Measurements from ENCODE around the gene ADAMTS9.
"Not testable (repeated sequence)": the region's sequence is repeated elsewhere in the genome, so short reads cannot be mapped to it uniquely, and the experiment has no call there.

ADAMTS9 gene

DNA sequence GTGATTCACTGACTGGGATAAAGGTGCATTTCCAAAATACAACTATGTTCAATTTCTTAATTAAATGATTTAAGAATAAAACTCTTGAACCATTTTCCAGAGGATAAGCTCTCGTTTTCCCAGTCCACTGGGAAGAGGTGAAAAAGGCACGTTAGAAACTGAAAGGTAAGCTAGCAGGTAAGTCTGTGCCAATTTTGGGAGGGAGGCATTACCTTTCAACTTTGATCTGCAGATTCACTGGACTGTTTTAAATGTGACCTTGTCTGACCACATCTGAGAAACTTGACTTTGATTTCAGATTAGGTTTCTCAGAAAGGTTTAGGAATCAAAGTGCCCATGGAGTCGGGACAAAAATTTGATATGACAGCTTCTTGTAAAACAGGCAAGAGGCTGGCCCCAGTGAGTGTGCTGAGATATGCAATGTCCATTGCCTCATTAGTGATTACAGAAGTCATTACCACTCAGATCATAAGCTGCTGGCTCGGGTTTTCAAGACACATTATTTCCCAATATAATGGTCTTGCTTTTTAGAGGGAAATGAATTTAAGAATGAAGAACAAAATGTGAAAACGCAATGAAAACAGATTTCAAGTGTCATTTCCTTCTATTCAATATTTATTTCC, 118.8 kb downstream of the ADAMTS9 start:
- no peak for DNase-seq

DNA sequence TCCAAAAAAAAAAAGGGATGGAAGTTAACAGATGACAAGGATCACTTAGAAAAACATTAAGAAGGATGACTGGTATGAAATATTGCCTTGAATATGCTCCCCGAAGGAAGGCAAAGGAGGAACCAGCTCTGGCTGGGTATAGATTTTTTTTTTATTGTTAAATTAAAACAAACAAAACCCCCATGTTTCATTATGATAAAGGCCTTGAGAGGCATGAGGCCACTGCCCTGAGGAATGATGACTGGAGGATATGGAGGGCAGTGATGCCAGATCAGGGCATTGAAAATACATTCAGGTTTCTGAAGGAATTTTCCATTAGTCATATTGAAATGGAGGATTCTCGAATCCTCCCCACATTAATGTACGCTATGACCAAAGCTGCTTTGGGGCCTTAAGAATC, 120.9 kb downstream of the ADAMTS9 start:
- DNase-seq = no peak

DNA sequence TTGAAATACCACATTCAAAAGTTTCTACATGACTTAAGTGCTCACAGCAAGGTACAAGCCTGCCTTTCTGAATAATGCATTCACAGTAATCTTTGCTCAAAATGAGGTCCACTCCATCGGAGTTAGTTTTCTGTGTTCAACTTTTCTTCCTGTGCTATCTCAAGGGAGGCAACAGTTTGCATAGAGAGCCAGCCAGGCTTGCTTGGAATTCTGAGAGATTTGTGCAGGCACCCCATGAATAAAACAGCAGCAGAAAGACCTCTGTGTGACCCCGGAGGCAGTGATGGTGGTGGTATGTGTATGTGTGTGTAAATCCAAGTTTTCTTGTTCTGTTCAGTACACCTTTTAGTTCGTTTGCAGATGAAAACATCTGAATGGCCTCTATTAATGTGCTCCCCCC, 124.0 kb downstream of the ADAMTS9 start:
- DNase-seq = no peak

DNA sequence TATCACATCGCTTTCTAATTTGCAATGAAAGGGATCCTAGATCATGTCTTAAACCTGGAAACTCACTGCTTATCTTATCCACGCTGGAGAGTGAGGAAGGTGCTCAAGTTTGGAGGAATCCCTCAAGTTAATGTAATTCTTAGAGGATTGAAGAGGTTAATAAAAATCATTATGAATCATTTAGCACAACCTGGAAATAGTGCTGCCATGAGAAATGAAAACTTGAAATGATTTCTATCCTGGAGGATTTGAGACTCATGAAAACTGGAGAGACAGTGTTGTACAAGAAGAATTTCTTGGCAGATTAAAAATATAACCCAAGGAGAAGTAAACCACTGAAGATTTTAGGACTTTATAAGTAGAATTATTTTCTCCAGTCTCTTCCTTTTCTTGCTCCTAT, 125.9 kb downstream of the ADAMTS9 start:
- no peak for DNase-seq

DNA sequence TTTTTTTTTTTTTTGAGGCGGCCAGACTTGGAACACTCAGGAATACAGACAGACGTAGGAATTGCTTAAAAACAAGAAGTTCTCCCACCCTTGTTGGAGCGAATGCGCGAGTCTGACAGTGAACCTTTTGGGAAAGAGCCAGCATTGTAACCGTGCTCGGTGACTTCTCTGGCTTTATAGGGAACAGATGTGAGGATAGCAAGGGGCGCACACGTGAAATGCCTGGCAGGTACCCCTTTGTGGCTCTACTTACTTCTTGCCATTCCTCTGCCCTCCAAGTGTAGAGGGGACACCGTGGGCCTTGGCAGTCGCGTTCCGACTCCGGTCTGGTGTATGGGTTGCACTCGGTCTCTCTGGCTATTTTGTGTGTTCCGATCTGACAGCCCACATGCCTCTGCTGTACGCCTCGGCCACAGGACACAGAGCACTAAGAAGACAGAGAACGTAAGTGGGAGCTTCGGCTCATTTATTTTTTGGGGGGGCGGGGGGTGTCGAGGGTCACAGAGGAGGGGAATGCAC, 126.4 kb downstream of the ADAMTS9 start:
- no peak for DNase-seq

DNA sequence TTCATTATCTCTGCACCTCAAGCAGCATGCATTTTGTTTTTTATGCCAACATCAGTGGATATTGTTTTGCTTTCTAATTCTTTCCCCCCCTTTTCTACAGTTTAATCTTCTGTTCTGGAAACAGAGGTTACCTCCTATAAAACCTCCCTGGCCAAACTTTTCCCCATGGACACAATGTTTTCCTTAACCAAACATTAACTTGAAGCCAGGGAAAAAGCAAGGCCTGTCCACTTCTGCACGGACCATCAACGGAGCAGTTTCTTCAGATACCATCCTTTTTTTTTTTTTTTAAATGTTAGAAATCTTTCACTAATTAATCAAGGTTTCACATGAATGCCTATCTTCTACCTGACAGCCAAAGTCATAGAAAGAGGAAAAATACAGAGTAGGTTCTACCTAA, 127.0 kb downstream of the ADAMTS9 start:
- no peak for DNase-seq

DNA sequence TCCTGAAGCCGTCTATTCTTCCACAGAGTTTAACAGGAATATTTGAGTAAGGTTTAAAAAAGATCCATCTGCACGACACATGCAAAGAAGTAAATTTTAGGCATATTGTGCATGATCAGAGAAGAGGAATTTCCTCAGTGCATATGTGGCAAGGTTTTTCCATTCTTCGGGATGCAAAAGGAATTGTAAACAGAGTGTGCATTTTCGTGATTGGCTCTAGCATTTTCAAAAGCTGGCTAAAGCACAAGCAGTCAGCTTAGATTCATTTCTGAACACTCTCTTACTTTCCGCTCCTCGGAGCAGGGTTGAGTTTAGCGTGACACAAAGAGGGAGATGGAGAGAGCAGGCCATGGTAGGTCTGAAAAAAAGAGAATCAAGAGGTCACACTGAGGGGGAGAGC, 128.2 kb downstream of the ADAMTS9 start:
- DNase-seq = no peak

DNA sequence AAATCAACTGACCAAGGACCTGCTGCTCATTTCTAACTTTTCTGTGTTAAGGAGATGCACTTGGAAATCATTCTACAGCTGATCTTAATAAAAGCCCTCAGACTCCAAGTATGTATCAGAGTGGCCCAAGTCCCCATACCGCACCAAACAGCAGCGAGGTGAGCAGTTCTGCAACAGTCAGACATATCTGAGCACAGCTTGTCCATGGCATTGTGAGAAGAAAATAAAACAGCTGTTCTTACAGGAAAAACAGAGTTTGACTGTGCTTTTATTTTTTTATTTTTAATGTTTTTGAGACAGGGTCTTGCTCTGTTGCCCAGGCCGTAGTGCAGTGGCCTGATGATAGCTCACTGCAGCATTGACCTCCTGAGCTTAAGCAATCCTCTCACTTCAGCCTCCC, 131.8 kb downstream of the ADAMTS9 start:
- no peak for DNase-seq

DNA sequence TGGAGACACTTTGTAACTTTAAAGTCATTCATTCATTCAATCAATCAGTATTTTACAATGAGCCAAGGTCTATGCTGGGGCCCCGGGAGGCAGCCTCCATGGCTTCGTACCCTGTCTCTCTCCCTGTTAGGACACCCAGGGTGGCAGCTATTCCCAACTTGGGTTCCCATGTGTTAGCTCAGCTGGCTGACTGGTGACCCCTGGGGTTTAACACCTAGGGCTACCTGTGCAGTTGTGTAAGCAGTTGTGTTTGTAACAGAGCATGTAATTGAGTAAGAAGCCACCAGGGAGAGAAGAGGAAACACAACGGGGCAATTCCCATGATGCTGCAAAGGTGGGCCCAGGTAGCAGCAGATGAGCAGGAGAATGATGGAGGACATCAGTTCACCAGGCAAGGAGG, 132.4 kb downstream of the ADAMTS9 start:
- no peak for DNase-seq

DNA sequence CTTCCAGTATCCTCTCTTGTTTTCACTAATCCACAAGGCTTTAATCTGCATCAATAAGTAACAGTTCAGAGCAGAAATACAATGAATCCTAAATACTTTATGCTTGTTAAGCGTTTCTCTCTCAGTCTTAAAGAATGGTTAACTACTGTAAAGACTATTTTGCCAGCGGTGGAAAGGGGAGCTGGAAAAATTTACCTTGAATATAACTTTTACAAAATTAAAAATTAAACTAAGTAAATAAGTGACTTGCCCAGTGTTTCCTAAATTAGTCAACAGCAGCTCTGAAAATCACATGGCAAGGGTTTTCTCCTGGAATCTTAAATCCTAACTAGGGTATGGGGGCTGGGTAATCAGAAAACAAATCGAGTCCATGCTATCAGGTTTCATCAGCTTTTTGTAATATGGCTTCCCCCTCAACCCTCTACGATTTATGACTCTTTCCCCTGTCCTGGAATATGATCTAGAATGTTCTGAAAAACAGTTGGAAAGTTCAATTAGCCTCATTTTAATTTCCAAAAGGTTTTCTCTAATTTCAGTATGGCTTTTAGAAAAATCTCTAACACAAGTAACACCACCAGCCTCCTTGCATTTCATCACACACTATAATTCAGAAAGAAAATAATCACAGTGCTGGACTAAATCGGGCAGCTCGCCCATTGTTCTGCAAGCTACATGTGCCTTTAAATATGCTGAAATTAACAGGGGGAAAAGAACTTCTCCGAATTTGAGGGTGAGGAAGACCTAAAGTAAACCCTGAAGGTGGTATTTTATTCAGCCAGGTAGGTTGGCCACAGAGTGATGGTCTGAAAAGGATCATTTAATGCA, 133.5 kb downstream of the ADAMTS9 start:
- no peak for DNase-seq

DNA sequence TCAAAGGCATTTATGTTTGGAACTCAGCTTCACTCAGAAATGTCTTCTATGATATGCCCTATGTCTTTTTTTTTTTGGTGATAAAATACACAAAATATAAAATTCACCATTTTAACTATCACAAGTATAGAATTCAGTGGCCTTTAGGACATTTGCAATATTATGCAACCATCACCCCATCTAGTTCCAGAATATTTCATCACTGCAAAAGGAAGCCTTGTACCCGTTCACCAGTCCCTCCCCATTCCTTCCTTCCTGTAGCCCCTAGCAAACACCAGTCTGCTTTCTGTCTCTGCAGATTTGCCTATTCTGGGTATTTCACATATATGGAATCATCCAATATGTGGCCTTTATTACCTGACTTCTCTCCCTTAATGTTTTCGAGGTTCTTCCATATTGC, 134.8 kb downstream of the ADAMTS9 start:
- DNase-seq = no peak

DNA sequence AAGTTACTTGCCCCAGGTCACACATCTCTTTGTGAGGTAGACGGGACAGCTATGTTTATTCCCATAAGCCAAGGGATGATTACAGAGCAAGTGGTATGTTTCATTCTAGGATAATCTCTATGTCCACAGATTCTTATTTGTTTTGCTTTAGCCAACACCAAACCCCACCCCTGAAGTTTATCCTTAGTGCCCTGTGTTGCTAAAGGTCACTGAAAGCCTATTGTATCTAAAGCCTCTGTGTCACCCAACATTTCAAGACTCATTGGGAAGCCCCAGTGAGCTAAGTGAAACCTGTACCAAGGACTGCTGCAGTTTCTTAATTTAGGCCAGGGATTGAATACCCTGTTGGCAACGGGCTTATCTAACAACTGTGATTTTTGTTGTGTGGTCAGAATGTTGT, 135.6 kb downstream of the ADAMTS9 start:
- DNase-seq = no peak

DNA sequence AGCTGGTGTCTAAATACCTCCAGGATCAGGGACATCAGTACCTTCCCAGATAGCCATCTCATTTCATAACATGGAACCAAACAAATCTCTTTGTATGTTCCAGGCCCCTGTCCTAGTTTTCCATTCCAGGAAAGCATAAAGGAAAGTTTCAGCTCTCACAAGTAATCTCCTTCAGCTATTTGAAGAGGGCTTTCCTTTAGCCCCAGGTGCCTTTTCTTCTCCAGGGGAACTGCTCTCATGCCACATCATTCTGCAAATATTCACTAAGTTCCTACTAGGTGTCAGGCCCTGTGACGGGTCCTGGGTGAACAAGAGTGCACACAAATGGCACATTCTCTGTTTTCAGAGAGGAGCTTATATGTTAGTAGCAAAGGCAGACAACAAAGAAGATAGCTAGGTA, 136.1 kb downstream of the ADAMTS9 start:
- DNase-seq = no peak

DNA sequence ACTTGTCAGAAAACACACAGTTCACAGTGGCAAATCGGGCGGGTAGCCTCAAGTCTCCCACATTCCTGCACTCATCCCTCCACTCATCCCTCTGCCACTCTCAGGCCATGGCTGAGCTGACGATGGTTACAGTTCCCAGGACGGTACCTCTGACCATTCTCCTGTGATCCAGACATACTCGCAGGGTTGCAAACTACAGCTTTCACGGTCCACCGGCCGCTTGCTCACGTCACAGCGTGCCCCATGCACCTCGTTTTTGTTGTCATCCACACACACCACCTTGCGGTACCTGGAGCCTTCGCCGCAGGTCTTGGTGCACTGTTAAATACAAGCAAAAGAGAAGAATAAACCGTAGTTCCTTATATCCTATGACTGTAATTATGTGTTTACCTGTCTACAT, 137.1 kb downstream of the ADAMTS9 start:
- no peak for DNase-seq

DNA sequence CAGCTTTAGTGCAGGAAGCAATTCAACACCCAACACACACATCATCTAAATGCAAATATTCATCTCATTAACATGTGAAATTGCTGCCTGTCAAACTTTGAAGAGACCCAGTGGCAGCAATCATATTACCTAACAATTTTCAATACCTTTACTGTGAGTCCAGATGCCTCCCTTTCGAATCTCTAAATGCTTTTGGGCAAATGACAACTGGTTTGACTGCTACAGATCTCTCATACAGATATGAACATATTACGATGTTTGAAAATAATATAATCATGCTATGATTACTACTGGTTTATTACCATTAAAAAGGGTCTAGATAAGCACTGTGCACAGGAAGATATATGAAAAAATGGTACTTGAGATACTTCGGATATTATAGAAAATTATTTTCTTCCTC, 137.9 kb downstream of the ADAMTS9 start:
- DNase-seq = no peak

DNA sequence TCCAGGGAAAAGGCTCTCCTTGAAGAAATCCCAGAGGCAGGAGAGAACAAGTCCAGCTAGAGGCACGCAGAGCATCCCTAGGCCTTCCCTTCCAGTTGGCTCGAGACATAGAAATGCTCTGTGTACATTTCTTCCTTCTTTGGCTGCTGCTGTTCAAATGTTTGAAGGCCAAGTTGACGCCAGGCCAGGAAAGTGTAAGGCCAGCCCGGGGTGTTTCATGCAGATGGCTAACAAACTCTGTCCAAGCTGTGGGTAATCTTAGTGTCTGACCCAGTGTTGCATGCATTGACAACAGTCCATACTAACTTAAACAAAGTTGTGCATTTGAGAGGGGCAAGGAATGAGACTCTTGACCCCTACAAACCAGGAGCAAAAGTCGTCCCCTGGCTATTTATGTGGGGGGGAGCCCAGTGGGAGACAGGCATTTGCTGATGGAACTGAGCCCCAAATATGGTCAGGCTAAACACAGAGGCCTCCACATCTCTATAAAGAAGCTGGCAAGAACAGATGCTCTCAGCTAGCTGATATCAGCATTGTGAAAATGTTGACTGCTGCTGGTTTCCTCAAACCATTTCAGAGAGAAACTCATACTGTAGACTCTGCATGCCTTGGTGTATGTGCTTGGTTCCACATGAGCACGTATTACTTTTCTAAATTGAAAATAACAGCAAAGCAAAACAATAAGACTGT, 139.5 kb downstream of the ADAMTS9 start:
- DNase-seq = no peak

DNA sequence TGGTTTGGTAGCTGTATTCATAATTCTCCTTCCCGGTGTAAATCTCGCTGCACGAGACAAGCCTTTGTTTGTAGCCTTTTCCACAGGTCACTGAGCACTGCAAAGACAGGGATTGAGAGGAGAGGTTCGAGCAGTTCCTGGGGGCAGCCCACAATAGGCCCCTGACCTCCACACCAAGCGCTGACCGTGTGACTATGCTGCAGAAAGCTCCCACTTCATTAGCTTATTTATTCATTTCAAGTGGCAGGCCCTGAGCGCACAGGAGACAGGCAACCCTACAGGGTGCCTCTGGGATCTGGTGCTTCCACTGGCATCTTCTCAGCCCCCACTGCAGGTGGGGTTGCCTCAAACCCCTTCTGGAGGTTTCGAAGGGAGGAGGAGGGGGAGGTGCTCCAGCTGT, 140.9 kb downstream of the ADAMTS9 start:
- no peak for DNase-seq

DNA sequence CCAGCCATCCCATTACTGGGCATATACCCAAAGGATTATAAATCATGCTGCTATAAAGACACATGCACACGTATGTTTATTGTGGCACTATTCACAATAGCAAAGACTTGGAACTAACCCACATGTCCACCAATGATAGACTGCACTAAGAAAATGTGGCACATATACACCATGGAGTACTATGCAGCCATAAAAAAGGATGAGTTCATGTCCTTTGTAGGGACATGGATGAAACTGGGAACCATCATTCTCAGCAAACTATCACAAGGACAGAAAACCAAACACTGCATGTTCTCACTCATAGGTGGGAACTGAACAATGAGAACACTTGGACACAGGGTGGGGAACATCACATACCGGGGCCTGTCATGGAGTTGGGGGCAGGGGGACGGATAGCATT, 142.6 kb downstream of the ADAMTS9 start:
- DNase-seq = not testable (repeated sequence)

DNA sequence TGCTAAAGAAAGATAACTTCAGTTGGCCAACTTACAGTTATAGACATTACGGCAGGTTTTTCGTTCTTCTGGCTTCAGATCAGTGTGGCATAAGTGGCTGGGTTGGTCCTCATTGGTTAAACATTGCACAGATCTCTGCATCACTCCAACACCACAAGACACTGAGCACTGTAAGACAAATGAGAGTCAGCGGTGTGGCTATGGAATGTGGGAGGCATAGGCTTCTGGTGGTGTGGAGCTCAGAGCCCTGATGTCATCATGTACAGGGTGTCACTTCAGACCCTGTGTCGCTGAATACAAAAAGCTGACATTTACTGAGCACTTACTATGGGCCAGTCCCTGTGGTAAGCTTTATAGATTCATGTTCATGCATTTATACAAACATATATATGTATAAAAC, 146.0 kb downstream of the ADAMTS9 start:
- no peak for DNase-seq

DNA sequence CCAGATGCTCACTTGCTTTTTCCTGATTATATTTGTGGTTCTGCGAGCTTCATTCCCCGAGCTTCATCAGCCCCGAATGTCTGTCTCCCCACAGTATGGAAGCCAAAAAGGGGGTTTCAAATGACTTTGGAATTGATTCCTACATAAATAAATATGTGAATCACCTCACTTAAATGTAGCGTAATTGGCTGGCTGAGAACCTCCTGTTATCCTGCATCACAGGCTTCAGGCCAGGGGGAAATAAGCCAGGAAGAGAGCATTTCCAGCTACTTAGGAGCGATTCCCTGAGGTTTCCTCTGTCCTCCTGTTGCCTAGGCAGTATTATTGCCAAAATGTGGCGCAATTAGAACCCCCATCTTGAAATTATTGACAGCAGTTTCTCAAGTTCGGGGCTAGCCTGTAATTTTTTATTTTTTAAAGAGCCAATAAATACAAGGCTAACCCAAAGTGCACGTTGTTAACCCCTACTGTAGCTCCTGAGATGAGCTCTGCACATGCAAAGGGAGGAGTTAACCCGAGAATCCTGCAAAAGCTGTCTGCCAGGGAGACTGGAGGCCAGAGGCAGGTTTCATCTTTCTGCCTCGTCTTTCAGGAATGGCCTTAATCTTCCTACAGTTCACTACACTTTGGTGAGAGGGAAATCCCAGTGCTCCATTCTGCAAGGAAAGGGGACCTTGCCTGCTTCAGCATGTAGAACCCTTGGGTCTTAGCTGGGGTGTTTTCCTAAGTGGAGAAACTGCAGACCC, 148.2 kb downstream of the ADAMTS9 start:
- no peak for DNase-seq

DNA sequence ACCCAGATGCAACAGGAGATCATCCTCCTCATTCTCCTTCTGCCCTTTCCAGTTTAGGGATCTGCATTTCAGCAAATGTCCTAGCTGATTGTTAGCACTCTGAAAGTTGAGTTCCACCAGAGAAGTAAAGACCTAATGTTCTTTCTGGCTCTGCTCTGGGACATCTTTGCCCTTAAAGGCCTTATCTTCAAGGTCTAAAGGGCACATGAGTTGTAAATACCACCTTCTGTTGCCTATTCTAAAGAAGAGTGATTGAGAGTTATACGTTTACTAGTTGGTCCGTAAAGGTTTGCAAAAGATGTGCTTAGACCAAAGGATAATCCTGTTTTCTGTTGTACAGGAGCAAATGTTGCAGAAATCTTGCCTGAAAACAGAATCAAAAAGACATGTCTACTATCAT, 151.6 kb downstream of the ADAMTS9 start:
- DNase-seq = no peak

DNA sequence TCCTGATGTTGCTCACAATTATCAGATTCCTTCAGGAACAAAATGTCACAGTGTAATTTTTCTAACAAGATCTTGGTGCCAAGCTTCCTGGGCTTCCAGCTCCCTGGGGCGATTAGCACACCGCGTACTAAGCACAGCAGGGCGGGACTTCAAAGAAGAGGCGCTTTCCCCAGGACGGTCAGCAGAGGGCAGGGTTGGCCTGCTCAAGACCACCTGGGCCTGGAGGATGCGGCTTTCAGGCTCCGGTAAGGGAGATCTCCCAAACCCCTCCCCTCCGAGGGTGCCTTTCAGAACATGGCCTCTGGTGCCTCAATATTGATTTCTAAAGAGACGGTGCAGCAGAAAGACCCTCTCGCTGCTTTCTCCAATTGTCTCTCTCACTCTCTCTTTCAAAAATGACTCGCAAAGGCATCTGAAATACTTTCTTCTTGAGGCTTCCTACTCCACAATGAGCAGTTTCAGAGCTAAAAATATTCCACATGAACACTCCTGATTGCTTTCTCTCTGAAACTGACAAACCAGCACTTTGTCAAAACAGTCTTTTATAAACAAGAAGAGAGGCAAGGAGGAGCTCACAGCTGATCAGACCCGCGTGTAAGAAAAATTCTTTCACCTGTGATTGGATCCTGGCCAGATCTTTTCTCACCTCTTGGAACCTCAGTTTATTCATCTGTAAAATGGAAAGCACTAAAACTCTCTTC, 154.0 kb downstream of the ADAMTS9 start:
- DNase-seq = peak; percentile 76 to 89
